DOHH2 (cell line): ENCODE data around the gene RNASEH2C.
"Not testable (repeated sequence)": the region's sequence is repeated elsewhere in the genome, so short reads cannot be mapped to it uniquely, and the experiment has no call there.

ENCODE experiments used
- EZH2phosphoT487 ChIP-seq: fragments of 200-600 bp; sonication (generic); IDR thresholded peaks from 2 replicates; pipeline ENCODE4 v1.6.1; 2017; ENCODE audit warnings: borderline replicate concordance, mild to moderate bottlenecking, antibody characterized with exemption, low read length, moderate library complexity, mixed read lengths
- TF ChIP-seq, protein P1 (sequence below): fragments of 200-600 bp; sonication (generic); IDR thresholded peaks from one replicate; pipeline ENCODE4 v1.5.1; 2014; ENCODE audit warnings: antibody characterized with exemption, mild to moderate bottlenecking, low read depth, low read length; ENCODE audit not compliant: poor library complexity, severe bottlenecking

DNA sequence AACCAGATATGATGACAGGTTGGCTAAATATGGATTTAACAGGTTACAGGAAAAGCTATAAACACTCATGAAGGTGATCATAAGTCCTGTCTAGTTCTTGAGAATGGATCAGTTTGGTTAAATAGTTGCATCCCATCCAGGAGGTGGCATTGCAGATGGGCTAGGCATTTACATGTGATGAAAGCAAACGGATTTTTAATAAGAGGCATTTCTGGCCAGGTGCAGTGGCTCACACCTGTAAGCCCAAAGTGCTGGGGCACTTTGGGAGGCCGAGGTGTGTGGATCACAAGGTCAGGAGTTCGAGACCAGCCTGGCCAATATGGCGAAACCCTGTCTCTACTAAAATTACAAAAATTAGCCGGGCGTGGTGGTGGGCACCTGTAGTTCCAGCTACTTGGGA lies 37.1 kb downstream of the RNASEH2C start:
- TF ChIP-seq, protein P1, sequence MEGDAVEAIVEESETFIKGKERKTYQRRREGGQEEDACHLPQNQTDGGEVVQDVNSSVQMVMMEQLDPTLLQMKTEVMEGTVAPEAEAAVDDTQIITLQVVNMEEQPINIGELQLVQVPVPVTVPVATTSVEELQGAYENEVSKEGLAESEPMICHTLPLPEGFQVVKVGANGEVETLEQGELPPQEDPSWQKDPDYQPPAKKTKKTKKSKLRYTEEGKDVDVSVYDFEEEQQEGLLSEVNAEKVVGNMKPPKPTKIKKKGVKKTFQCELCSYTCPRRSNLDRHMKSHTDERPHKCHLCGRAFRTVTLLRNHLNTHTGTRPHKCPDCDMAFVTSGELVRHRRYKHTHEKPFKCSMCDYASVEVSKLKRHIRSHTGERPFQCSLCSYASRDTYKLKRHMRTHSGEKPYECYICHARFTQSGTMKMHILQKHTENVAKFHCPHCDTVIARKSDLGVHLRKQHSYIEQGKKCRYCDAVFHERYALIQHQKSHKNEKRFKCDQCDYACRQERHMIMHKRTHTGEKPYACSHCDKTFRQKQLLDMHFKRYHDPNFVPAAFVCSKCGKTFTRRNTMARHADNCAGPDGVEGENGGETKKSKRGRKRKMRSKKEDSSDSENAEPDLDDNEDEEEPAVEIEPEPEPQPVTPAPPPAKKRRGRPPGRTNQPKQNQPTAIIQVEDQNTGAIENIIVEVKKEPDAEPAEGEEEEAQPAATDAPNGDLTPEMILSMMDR = not testable (repeated sequence)
- not testable (repeated sequence) for TF ChIP-seq EZH2phosphoT487
